H1 (cell line): ENCODE data around the gene PGM2L1.

Source experiments
- CREB1 ChIP-seq: IDR thresholded peaks from 2 replicates; pipeline ENCODE4 v1.6.1; 2012; ENCODE audit warnings: inconsistent platforms
- HDAC6 ChIP-seq: IDR thresholded peaks from one replicate; pipeline ENCODE4 v1.7.1; 2012; ENCODE audit warnings: low read depth, mild to moderate bottlenecking, inconsistent platforms, low read length, moderate library complexity
- MAFK ChIP-seq: IDR thresholded peaks from 2 replicates; pipeline ENCODE4 v1.6.1; 2012; ENCODE audit warnings: low read depth, mild to moderate bottlenecking, improper control_type of control experiment, low read length
- MAX ChIP-seq: IDR thresholded peaks from 2 replicates; pipeline ENCODE4 v1.6.1; 2012; ENCODE audit warnings: inconsistent platforms
- POLR2A ChIP-seq, 2 experiments: IDR thresholded peaks; 1 replicate in 1 of 2; 2 replicates in 1 of 2; pipeline ENCODE4 v1.6.1; 2011; ENCODE audit warnings: low read depth in 2 of 2, low read length in 2 of 2, mild to moderate bottlenecking in 2 of 2; ENCODE audit errors: control extremely low read depth in 1 of 2
- SRF ChIP-seq: IDR thresholded peaks from 2 replicates; pipeline ENCODE4 v1.6.1; 2011; ENCODE audit warnings: mild to moderate bottlenecking, low read depth, low read length, moderate library complexity
- TF ChIP-seq, protein P1 (sequence below), 3 experiments: IDR thresholded peaks; 1 replicate in 2 of 3; 2 replicates in 1 of 3; pipeline versions ENCODE4 v1.5.1 to v1.6.1; 2011; ENCODE audit warnings: low read length in 3 of 3, mild to moderate bottlenecking in 3 of 3, inconsistent platforms in 2 of 3, low read depth in 1 of 3, moderate library complexity in 1 of 3; ENCODE audit not compliant: insufficient read depth in 1 of 3; ENCODE audit errors: control extremely low read depth in 1 of 3

- TF ChIP-seq MAX (no peak), CREB1 (no peak), MAFK (no peak), HDAC6 (no peak), SRF (no peak), POLR2A (IDR thresholded peaks at IDR 0.05; ENCODE audit: control extremely low read depth in 1 of 2, low read depth in 2 of 2, low read length in 2 of 2) (no peak)
- TF ChIP-seq, protein P1, sequence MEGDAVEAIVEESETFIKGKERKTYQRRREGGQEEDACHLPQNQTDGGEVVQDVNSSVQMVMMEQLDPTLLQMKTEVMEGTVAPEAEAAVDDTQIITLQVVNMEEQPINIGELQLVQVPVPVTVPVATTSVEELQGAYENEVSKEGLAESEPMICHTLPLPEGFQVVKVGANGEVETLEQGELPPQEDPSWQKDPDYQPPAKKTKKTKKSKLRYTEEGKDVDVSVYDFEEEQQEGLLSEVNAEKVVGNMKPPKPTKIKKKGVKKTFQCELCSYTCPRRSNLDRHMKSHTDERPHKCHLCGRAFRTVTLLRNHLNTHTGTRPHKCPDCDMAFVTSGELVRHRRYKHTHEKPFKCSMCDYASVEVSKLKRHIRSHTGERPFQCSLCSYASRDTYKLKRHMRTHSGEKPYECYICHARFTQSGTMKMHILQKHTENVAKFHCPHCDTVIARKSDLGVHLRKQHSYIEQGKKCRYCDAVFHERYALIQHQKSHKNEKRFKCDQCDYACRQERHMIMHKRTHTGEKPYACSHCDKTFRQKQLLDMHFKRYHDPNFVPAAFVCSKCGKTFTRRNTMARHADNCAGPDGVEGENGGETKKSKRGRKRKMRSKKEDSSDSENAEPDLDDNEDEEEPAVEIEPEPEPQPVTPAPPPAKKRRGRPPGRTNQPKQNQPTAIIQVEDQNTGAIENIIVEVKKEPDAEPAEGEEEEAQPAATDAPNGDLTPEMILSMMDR (IDR thresholded peaks at IDR 0.05; ENCODE audit: control extremely low read depth in 1 of 3, insufficient read depth in 1 of 3, low read depth in 1 of 3, low read length in 3 of 3) = no peak
Observed at GRCh38 chr11:74316772-74317505, 81.3 kb downstream of the PGM2L1 start.
